SU-DHL-6 (cell line): ENCODE results near the gene MCTP1.
A peak's percentile ranks its signal among the peaks of the same experiment; 100 is the strongest.
"Not testable (repeated sequence)": the region's sequence is repeated elsewhere in the genome, so short reads cannot be mapped to it uniquely, and the experiment has no call there.

ENCODE experiments used
- H2AFZ ChIP-seq: fragments of 200-600 bp; sonication (generic); 2 replicates; pipeline ENCODE4 v1.6.1; 2014; ENCODE audit warnings: low read depth, mild to moderate bottlenecking, moderate library complexity, mixed read lengths, antibody characterized with exemption, low read length; ENCODE audit not compliant: severe bottlenecking
- H3F3A ChIP-seq: fragments of 200-600 bp; shearing (Covaris generic); 2 replicates; pipeline ENCODE4 v1.6.0; 2016; ENCODE audit warnings: antibody characterized with exemption, mild to moderate bottlenecking; ENCODE audit not compliant: insufficient read depth
- H3K27ac ChIP-seq: fragments of 200-600 bp; sonication (generic); 2 replicates; pipeline ENCODE4 v1.5.1; 2016; ENCODE audit warnings: low read depth, mild to moderate bottlenecking, low read length, moderate library complexity, mixed read lengths
- H3K27me3 ChIP-seq: fragments of 200-600 bp; sonication (generic), shearing (Covaris generic); 2 replicates; pipeline ENCODE4 v1.6.0; 2014; ENCODE audit warnings: mild to moderate bottlenecking, low read length
- H3K36me3 ChIP-seq: fragments of 200-600 bp; sonication (generic); 2 replicates; pipeline ENCODE4 v1.6.1; 2014; ENCODE audit warnings: mild to moderate bottlenecking, low read length, mixed read lengths
- H3K4me2 ChIP-seq: fragments of 300-600, 200-600 bp; shearing (Covaris generic), sonication (generic); 2 replicates; pipeline ENCODE4 v1.6.0; 2014; ENCODE audit warnings: low read length, low read depth, mild to moderate bottlenecking; ENCODE audit not compliant: poor library complexity, severe bottlenecking
- H3K4me3 ChIP-seq: fragments of 200-600 bp; sonication (generic); 2 replicates; pipeline ENCODE4 v1.5.1; 2014; ENCODE audit warnings: antibody characterized with exemption, low read length, mild to moderate bottlenecking, mixed read lengths; ENCODE audit not compliant: insufficient read depth, poor library complexity, severe bottlenecking
- H3K79me2 ChIP-seq: fragments of 200-600 bp; sonication (generic); 2 replicates; pipeline ENCODE4 v1.6.1; 2014; ENCODE audit warnings: mild to moderate bottlenecking, low read length, moderate library complexity; ENCODE audit not compliant: insufficient read depth
- H3K9ac ChIP-seq: fragments of 200-600 bp; sonication (generic); 2 replicates; pipeline ENCODE4 v1.7.0; 2014; ENCODE audit warnings: mild to moderate bottlenecking, low read length
- H3K9me2 ChIP-seq: fragments of 200-600 bp; sonication (generic); replicated peaks from 2 replicates; pipeline ENCODE4 v1.6.1; 2014; ENCODE audit warnings: low read length; ENCODE audit not compliant: insufficient read depth
- H3K9me3 ChIP-seq: fragments of 200-600 bp; sonication (generic); 2 replicates; pipeline ENCODE4 v1.6.1; 2014; ENCODE audit warnings: low read length, mixed read lengths; ENCODE audit not compliant: insufficient read depth
- H4K20me1 ChIP-seq: fragments of 200-600 bp; sonication (generic); 2 replicates; pipeline ENCODE4 v1.6.1; 2014; ENCODE audit warnings: low read depth, mild to moderate bottlenecking, antibody characterized with exemption, low read length, moderate library complexity, mixed read lengths
- CTCF ChIP-seq: fragments of 200-600 bp; sonication (generic); IDR thresholded peaks from one replicate; pipeline ENCODE4 v1.5.1; 2017; ENCODE audit warnings: antibody characterized with exemption, mild to moderate bottlenecking, low read length, moderate library complexity; ENCODE audit not compliant: insufficient read depth, poor library complexity, severe bottlenecking
- EZH2phosphoT487 ChIP-seq: fragments of 200-600 bp; sonication (generic), shearing (Covaris generic); conservative IDR thresholded peaks from 2 replicates; pipeline ENCODE4 v1.6.1; 2018; ENCODE audit warnings: mild to moderate bottlenecking, antibody characterized with exemption, low read length, moderate library complexity, mixed read lengths

The MCTP1 gene

GRCh38 chr5:94832685-94833084 lies 452.2 kb downstream of the MCTP1 start:
- H3K36me3 ChIP-seq, result no peaks in the 10 kb centered on the region
- no peak overlapping the region for H3K27ac ChIP-seq
- H3K9me2 ChIP-seq, result no peaks in the 10 kb centered on the region
- no peaks in the 10 kb centered on the region for H3K27me3 ChIP-seq
- H3K4me3 ChIP-seq, result no peak overlapping the region
- H3F3A ChIP-seq, result no peaks in the 10 kb centered on the region
- H4K20me1 ChIP-seq, result no peaks in the 10 kb centered on the region
- H3K79me2 ChIP-seq, result no peaks in the 10 kb centered on the region
- H3K9ac ChIP-seq, result no peak overlapping the region
- no peak for TF ChIP-seq CTCF
- no peak for TF ChIP-seq EZH2phosphoT487
- H3K4me2 ChIP-seq, result no peak overlapping the region
- H2AFZ ChIP-seq, result no peak overlapping the region
- H3K9me3 ChIP-seq, result no peaks in the 10 kb centered on the region

- no peaks in the 10 kb centered on the region for H4K20me1 ChIP-seq
- H2AFZ ChIP-seq, result no peak overlapping the region
- H3K4me3 ChIP-seq, result no peak overlapping the region
- H3F3A ChIP-seq, result no peaks in the 10 kb centered on the region
- H3K9me2 ChIP-seq, result no peaks in the 10 kb centered on the region
- no peaks in the 10 kb centered on the region for H3K79me2 ChIP-seq
- TF ChIP-seq CTCF (peak; percentile 27), EZH2phosphoT487 (no peak)
- no peaks in the 10 kb centered on the region for H3K27me3 ChIP-seq
- no peaks in the 10 kb centered on the region for H3K36me3 ChIP-seq
- H3K9me3 ChIP-seq, result no peaks in the 10 kb centered on the region
- no peak overlapping the region for H3K4me2 ChIP-seq
- no peak overlapping the region for H3K27ac ChIP-seq
- no peak overlapping the region for H3K9ac ChIP-seq
Measured at GRCh38 chr5:94830520-94830919, 454.4 kb downstream of the MCTP1 start.

- not testable (repeated sequence) for H3K79me2 ChIP-seq, H3K9me2 ChIP-seq, H3K27ac ChIP-seq, H3K36me3 ChIP-seq, H3K4me2 ChIP-seq, H3K27me3 ChIP-seq, H3K4me3 ChIP-seq, H2AFZ ChIP-seq, H3K9me3 ChIP-seq, H4K20me1 ChIP-seq, H3K9ac ChIP-seq, H3F3A ChIP-seq
Measured at GRCh38 chr5:94828222-94828621, 456.7 kb downstream of the MCTP1 start.

- Histone ChIP-seq H3K4me2 (no peak overlapping the region), H3K4me3 (no peak overlapping the region), H3K9ac (no peak overlapping the region), H3K27me3 (no peaks in the 10 kb centered on the region), H3K9me3 (no peaks in the 10 kb centered on the region), H4K20me1 (no peaks in the 10 kb centered on the region), H3K36me3 (no peaks in the 10 kb centered on the region), H3K27ac (no peak overlapping the region), H3K79me2 (no peaks in the 10 kb centered on the region), H3K9me2 (no peaks in the 10 kb centered on the region), H3F3A (no peaks in the 10 kb centered on the region), H2AFZ (no peak overlapping the region)
- TF ChIP-seq CTCF (no peak), EZH2phosphoT487 (no peak)
Measured at GRCh38 chr5:94820488-94820887, 464.4 kb downstream of the MCTP1 start.
